K562 treated with DMSO at 1 percent for 24 hours (cell line): ENCODE measurements around the gene CYP19A1. TPM values are rescaled to one million over a fixed set of nuclear protein-coding genes. Genes with fewer than 3 reads are reported as not detected.

Source experiments
- total RNA-seq: library from RNA; unstranded; fragments of 300-600 nt; gene quantifications from 2 replicates; pipeline ENCODE4 v1.2.3, GENCODE V29; 2022; ENCODE audit warnings: low read depth; ENCODE audit not compliant: insufficient read depth

Gene CYP19A1
- 1.4 TPM in 1 of 2 replicates, not detected in the other for total RNA-seq

GRCh38 chr15:51338496-51338895, at the start of gene CYP19A1:
CYP19A1 (minus strand) TSS chr15:51338596; CDS start chr15:51242912, 95,684 bp downstream.

GRCh38 chr15:51341366-51342226, 3.2 kb upstream of the CYP19A1 start, which contains the start of gene GLDN:
GLDN (plus strand) TSS chr15:51341655; CDS start chr15:51341685, 30 bp downstream.

Other genes starting within 250 kb of the CYP19A1 start
- not detected in 2 replicates for gene TNFAIP8L3, start 243.7 kb downstream of the CYP19A1 start, total RNA-seq
- gene GLDN, start 3.1 kb upstream of the CYP19A1 start, total RNA-seq, result 0.88 and 1.5 TPM in 2 replicates